Measurements from ENCODE around the gene ANKRD34A. TPM values are rescaled to one million over a fixed set of nuclear protein-coding genes. Genes with fewer than 3 reads are reported as not detected.
A peak's percentile ranks its signal among the peaks of the same experiment; 100 is the strongest.

The ANKRD34A gene
- total and polyA plus RNA-seq, 2 of the 13 experiments (the other 11 are each of a cell fraction or from before 2014, with no cell fraction given): 0.05 to 0.07 TPM

- TF ChIP-seq AKNA (CRISPR knock-in tag; IDR thresholded peaks at IDR 0.05; ENCODE audit: borderline replicate concordance) (no peak), ZFP37 (CRISPR knock-in tag; IDR thresholded peaks at IDR 0.05; ENCODE audit: borderline replicate concordance) (0 out of 2 replicates have a peak, but pooled peaks have one; percentile 56), TEAD3 (CRISPR knock-in tag; optimal IDR thresholded peaks at IDR 0.05; ENCODE audit: borderline replicate concordance) (peak; percentile 54), KLF6 (CRISPR knock-in tag; IDR thresholded peaks at IDR 0.05) (no peak), ZBTB10 (CRISPR knock-in tag; IDR thresholded peaks at IDR 0.05; ENCODE audit: borderline replicate concordance) (peak; percentile 66; the same call in 1 of the 2 replicates), ZNF792 (CRISPR knock-in tag; IDR thresholded peaks at IDR 0.05) (no peak), JUND (CRISPR knock-in tag; IDR thresholded peaks at IDR 0.05) (peak; percentile 59; the same call in 1 of the 2 replicates), ZNF841 (CRISPR knock-in tag; IDR thresholded peaks at IDR 0.05; ENCODE audit: borderline replicate concordance) (no peak), PAXIP1 (CRISPR knock-in tag; conservative IDR thresholded peaks at IDR 0.05) (no peak), PATZ1 (CRISPR knock-in tag; IDR thresholded peaks at IDR 0.05) (peak; percentile 85), ZNF800 (CRISPR knock-in tag; IDR thresholded peaks at IDR 0.05) (no peak), POGZ (CRISPR knock-in tag; IDR thresholded peaks at IDR 0.05) (no peak), RBFOX2 (IDR thresholded peaks at IDR 0.05; ENCODE audit: low read depth, low read length) (0 out of 2 replicates have a peak, but pooled peaks have one; percentile 45)
Observed at GRCh38 chr1:145997016-145997717, 32.8 kb upstream of the ANKRD34A start (continued).
